GM23338 (cell line): ENCODE results near the gene CYP1B1. TPM values are rescaled to one million over a fixed set of nuclear protein-coding genes. Genes with fewer than 3 reads are reported as not detected.

Experiments
- ATAC-seq: fragments of 200-7000 bp; cut with Tn5 transposase; 3 replicates; pipeline ENCODE4 v1.9.1; 2020
- DNase-seq: peaks from one replicate; pipeline ENCODE4 v3.0.0-alpha.2; 2015; ENCODE audit warnings: low spot score
- H2AFZ ChIP-seq: fragments of 200-600 bp; sonication (generic); 2 replicates; pipeline ENCODE4 v1.8.0; 2016; ENCODE audit warnings: antibody characterized with exemption, mild to moderate bottlenecking, moderate library complexity
- H3F3A ChIP-seq: fragments of 200-600 bp; sonication (generic); replicated peaks from 2 replicates; pipeline ENCODE4 v1.8.0; 2017; ENCODE audit warnings: antibody characterized with exemption, mixed run types, low read depth
- H3K27ac ChIP-seq: fragments of 200-600 bp; sonication (generic); 2 replicates; pipeline ENCODE4 v1.6.1; 2016; ENCODE audit warnings: low read depth
- H3K27me3 ChIP-seq: fragments of 200-600 bp; sonication (generic); 2 replicates; pipeline ENCODE4 v1.8.0; 2016; ENCODE audit warnings: mild to moderate bottlenecking, mixed run types, moderate library complexity; ENCODE audit not compliant: insufficient read depth
- H3K36me3 ChIP-seq: fragments of 200-600 bp; sonication (generic); 2 replicates; pipeline ENCODE4 v1.8.0; 2016; ENCODE audit warnings: mild to moderate bottlenecking; ENCODE audit not compliant: insufficient read depth
- H3K4me1 ChIP-seq: fragments of 200-600 bp; sonication (generic); 2 replicates; pipeline ENCODE4 v1.8.0; 2016; ENCODE audit warnings: mild to moderate bottlenecking, moderate library complexity; ENCODE audit not compliant: insufficient read depth
- H3K4me2 ChIP-seq: fragments of 200-600 bp; sonication (generic); 2 replicates; pipeline ENCODE4 v1.7.1; 2017; ENCODE audit warnings: mixed run types
- H3K4me3 ChIP-seq: fragments of 200-600 bp; sonication (generic); 2 replicates; pipeline ENCODE4 v1.6.1; 2016; ENCODE audit warnings: mixed run types
- H3K79me2 ChIP-seq: fragments of 200-600 bp; sonication (generic); replicated peaks from 2 replicates; pipeline ENCODE4 v1.8.0; 2017; ENCODE audit warnings: mild to moderate bottlenecking; ENCODE audit not compliant: insufficient read depth
- H3K9me2 ChIP-seq: fragments of 200-600 bp; sonication (generic); 2 replicates; pipeline ENCODE4 v1.8.0; 2017; ENCODE audit not compliant: insufficient read depth
- H4K20me1 ChIP-seq: fragments of 200-600 bp; sonication (generic); replicated peaks from 2 replicates; pipeline ENCODE4 v1.8.0; 2017; ENCODE audit warnings: mild to moderate bottlenecking; ENCODE audit not compliant: insufficient read depth
- H3K27ac Mint-ChIP-seq: 2 replicates; pipeline ENCODE4 v1.8.0; 2020; ENCODE audit warnings: inconsistent platforms, mild to moderate bottlenecking, moderate library complexity, mixed read lengths
- H3K27me3 Mint-ChIP-seq: 3 replicates; pipeline ENCODE4 v1.8.0; 2022; ENCODE audit warnings: low read depth, mild to moderate bottlenecking, moderate library complexity, mixed read lengths, inconsistent platforms; ENCODE audit not compliant: insufficient read depth, poor library complexity
- H3K36me3 Mint-ChIP-seq: 3 replicates; pipeline ENCODE4 v1.8.0; 2021; ENCODE audit warnings: low read depth, mild to moderate bottlenecking, inconsistent platforms, moderate library complexity, mixed read lengths
- H3K4me1 Mint-ChIP-seq: 3 replicates; pipeline ENCODE4 v1.8.0; 2020; ENCODE audit warnings: mild to moderate bottlenecking, inconsistent platforms, mixed read lengths
- H3K4me3 Mint-ChIP-seq: 3 replicates; pipeline ENCODE4 v1.8.0; 2021; ENCODE audit warnings: moderate library complexity, mild to moderate bottlenecking, inconsistent platforms, mixed read lengths
- H3K9me3 Mint-ChIP-seq: 3 replicates; pipeline ENCODE4 v1.8.0; 2020; ENCODE audit warnings: moderate library complexity, mild to moderate bottlenecking, inconsistent platforms, mixed read lengths
- EZH2 ChIP-seq: fragments of 200-600 bp; sonication (generic); IDR thresholded peaks from one replicate; pipeline ENCODE4 v1.8.0; 2017; ENCODE audit warnings: antibody characterized with exemption, mild to moderate bottlenecking, low read depth; ENCODE audit not compliant: unreplicated experiment
- EZH2phosphoT487 ChIP-seq: fragments of 200-600 bp; sonication (generic); IDR thresholded peaks from one replicate; pipeline ENCODE4 v1.8.1; 2018; ENCODE audit warnings: antibody characterized with exemption; ENCODE audit not compliant: unreplicated experiment
- ZNF114 ChIP-seq: fragments of 250-450 bp; sonication (Bioruptor Pico); IDR thresholded peaks from 2 replicates; pipeline ENCODE4 v1.5.0; 2020; ENCODE audit warnings: mild to moderate bottlenecking, moderate library complexity
- ZNF462 ChIP-seq: fragments of 250-450 bp; sonication (Bioruptor Pico); IDR thresholded peaks from 2 replicates; pipeline ENCODE4 v1.5.0; 2020; ENCODE audit warnings: mild to moderate bottlenecking, moderate library complexity
- polyA plus RNA-seq: library from polyadenylated mRNA; unstranded; fragments of >200 nt; fragmentation: Nextera tagmentation; extraction: Ambion mirVana; gene quantifications from 2 replicates; pipeline ENCODE4 v1.2.1, GENCODE V29; 2016
- total RNA-seq: library from RNA; depleted of rRNA; stranded (reverse); fragments of >200 nt; shearing (Covaris generic); gene quantifications from 2 replicates; pipeline ENCODE4 v1.2.3, GENCODE V29; 2014

The CYP1B1 gene
- total and polyA plus RNA-seq, 2 experiments from 2014 or later: 3.3 to 6.2 TPM

- peak; percentile 60 for DNase-seq
- Mint-ChIP-seq H3K27me3 (peaks cover 59% of the 10 kb centered on the region), H3K27ac (no peak overlapping the region)
Measured at GRCh38 chr2:38074058-38074763, 1.7 kb downstream of the CYP1B1 start.

More at GRCh38 chr2:38074058-38074763, 1.7 kb downstream of the CYP1B1 start:
- Mint-ChIP-seq H3K36me3 (peaks cover 4% of the 10 kb centered on the region), H3K4me1 (peaks cover 32% of the 10 kb centered on the region), H3K4me3 (peak overlapping the region; percentile 69), H3K9me3 (no peaks in the 10 kb centered on the region; the same call in 2 of the 3 replicates)
- Histone ChIP-seq H3K36me3 (no peaks in the 10 kb centered on the region), H3K4me3 (peak overlapping the region; percentile 53), H3F3A (peaks cover 26% of the 10 kb centered on the region), H3K79me2 (no peaks in the 10 kb centered on the region), H3K27me3 (peaks cover 69% of the 10 kb centered on the region), H3K4me2 (peak overlapping the region; percentile 77), H4K20me1 (no peaks in the 10 kb centered on the region), H2AFZ (peak overlapping the region; percentile 97), H3K9me2 (no peaks in the 10 kb centered on the region), H3K4me1 (peaks cover 30% of the 10 kb centered on the region), H3K27ac (no peak overlapping the region)
- TF ChIP-seq ZNF114 (no peak), EZH2phosphoT487 (peak; percentile 49), ZNF462 (CRISPR knock-in tag) (no peak), EZH2 (peak; percentile 95)
- ATAC-seq: peak; percentile 2
